HCT116 (cell line): ENCODE data around the gene ANKRD13D. TPM values are rescaled to one million over a fixed set of nuclear protein-coding genes. Genes with fewer than 3 reads are reported as not detected.
A peak's percentile ranks its signal among the peaks of the same experiment; 100 is the strongest.

Source experiments
- ATAC-seq: fragments of 200-7000 bp; cut with Tn5 transposase; 2 replicates; pipeline ENCODE4 v1.9.1; 2020; ENCODE audit warnings: mild to moderate bottlenecking, moderate library complexity
- BruUV-seq: library from RNA; stranded (reverse); fragments of 400-500 nt; replicated peaks from 2 replicates; lab custom pipeline; 2021; lab: Mats Ljungman, UMichigan
- CTCF ChIA-PET: fragments of 300-600 bp; sonication (Branson Sonifier 250); formaldehyde crosslinking; loops from one replicate; lab custom pipeline; 2021; ENCODE audit warnings: antibody characterized with exemption; lab: Charles Lee
- POLR2A ChIA-PET: fragments of 300-600, 350-600 bp; sonication (Branson Sonifier 250); formaldehyde crosslinking; loops from one replicate; lab custom pipeline; 2021; ENCODE audit warnings: antibody characterized with exemption; lab: Charles Lee
- RAD21 ChIA-PET, 2 experiments: fragments of 300-600 bp; sonication (Branson Sonifier 250); formaldehyde crosslinking; loops; one replicate each; lab custom pipeline; 2023; ENCODE audit warnings: low total read pairs in 2 of 2; ENCODE audit not compliant: uncharacterized antibody in 2 of 2, unreplicated experiment in 2 of 2, low non-redundant PET in 1 of 2; lab: Charles Lee
- DNase-seq: peaks from one replicate; pipeline ENCODE4 v3.0.0-alpha.2; 2010; ENCODE audit warnings: low read depth, low spot score
- H2AFZ ChIP-seq: fragments of 200-600 bp; shearing (Covaris generic), sonication (generic); 2 replicates; pipeline ENCODE4 v1.6.1; 2017; ENCODE audit warnings: low read depth, mixed run types, mixed read lengths, antibody characterized with exemption, low read length; ENCODE audit not compliant: poor library complexity, severe bottlenecking
- H3K27ac ChIP-seq: 2 replicates; pipeline ENCODE4 v1.5.1; 2012; ENCODE audit warnings: low read depth, low read length
- H3K27me3 ChIP-seq: fragments of 200-600 bp; sonication (generic); 2 replicates; pipeline ENCODE4 v1.6.1; 2016; ENCODE audit warnings: mixed run types, low read length, mixed read lengths; ENCODE audit not compliant: insufficient read depth
- H3K36me3 ChIP-seq, 2 experiments: fragments of 200-500 bp in 1 of 2; fragments of 200-600 bp in 1 of 2; sonication (Bioruptor generic) in 1 of 2; sonication (generic) in 1 of 2; 2 replicates each; pipeline versions ENCODE4 v1.5.1 to v1.6.1; 2014 to 2016; ENCODE audit warnings: low read length in 2 of 2, inconsistent platforms in 1 of 2, mixed read lengths in 1 of 2, mixed run types in 1 of 2; ENCODE audit not compliant: insufficient read depth in 2 of 2, control insufficient read depth in 1 of 2
- H3K4me1 ChIP-seq, 2 experiments: fragments of 200-600 bp in 1 of 2; sonication (generic) in 1 of 2; 2 replicates each; pipeline versions ENCODE4 v1.5.1 to v1.6.1; 2012 to 2017; ENCODE audit warnings: low read length in 2 of 2, inconsistent platforms in 1 of 2, mild to moderate bottlenecking in 1 of 2, mixed read lengths in 1 of 2, mixed run types in 1 of 2, moderate library complexity in 1 of 2; ENCODE audit not compliant: insufficient read depth in 2 of 2, control insufficient read depth in 1 of 2
- H3K4me2 ChIP-seq: fragments of 200-600 bp; sonication (generic); 2 replicates; pipeline ENCODE4 v1.6.1; 2017; ENCODE audit warnings: mixed run types, low read length, mixed read lengths
- H3K4me3 ChIP-seq, 2 experiments: fragments of 200-600 bp in 1 of 2; sonication (generic) in 1 of 2; replicated peaks in 1 of 2; 2 replicates each; pipeline ENCODE4 v1.5.1; 2011 to 2016; ENCODE audit warnings: low read length in 2 of 2, control low read depth in 1 of 2, low read depth in 1 of 2, mild to moderate bottlenecking in 1 of 2, mixed read lengths in 1 of 2, mixed run types in 1 of 2
- H3K79me2 ChIP-seq: fragments of 200-600 bp; sonication (generic); 2 replicates; pipeline ENCODE4 v1.6.1; 2017; ENCODE audit warnings: mild to moderate bottlenecking, mixed run types, low read length, moderate library complexity, mixed read lengths; ENCODE audit not compliant: insufficient read depth
- H3K9ac ChIP-seq: fragments of 200-600 bp; sonication (generic); 2 replicates; pipeline ENCODE4 v1.6.1; 2016; ENCODE audit warnings: low read length, mixed read lengths
- H3K9me2 ChIP-seq: fragments of 200-600 bp; sonication (generic), shearing (Covaris generic); 2 replicates; pipeline ENCODE4 v1.6.1; 2017; ENCODE audit warnings: mixed run types, mild to moderate bottlenecking, moderate library complexity; ENCODE audit not compliant: insufficient read depth
- H3K9me3 ChIP-seq, 2 experiments: fragments of 200-500 bp in 1 of 2; fragments of 200-600 bp in 1 of 2; sonication (Bioruptor generic) in 1 of 2; sonication (generic) in 1 of 2; 2 replicates each; pipeline ENCODE4 v1.6.1; 2014 to 2017; ENCODE audit warnings: low read length in 2 of 2, mixed read lengths in 2 of 2, inconsistent platforms in 1 of 2, low read depth in 1 of 2, mild to moderate bottlenecking in 1 of 2, mixed run types in 1 of 2, moderate library complexity in 1 of 2; ENCODE audit not compliant: control insufficient read depth in 1 of 2, insufficient read depth in 1 of 2
- H4K20me1 ChIP-seq: fragments of 200-600 bp; sonication (generic), shearing (Covaris generic); 2 replicates; pipeline ENCODE4 v1.6.1; 2017; ENCODE audit warnings: mixed run types, mild to moderate bottlenecking, moderate library complexity; ENCODE audit not compliant: insufficient read depth
- CBX3 ChIP-seq: IDR thresholded peaks from 2 replicates; pipeline ENCODE4 v1.6.1; 2012; ENCODE audit warnings: low read depth
- EGR1 ChIP-seq: IDR thresholded peaks from 2 replicates; pipeline ENCODE4 v1.6.1; 2012; ENCODE audit warnings: low read depth
- ELF1 ChIP-seq: IDR thresholded peaks from 2 replicates; pipeline ENCODE4 v1.6.1; 2012; ENCODE audit warnings: low read depth, borderline replicate concordance
- EZH2phosphoT487 ChIP-seq: fragments of 200-600 bp; IDR thresholded peaks from 2 replicates; pipeline ENCODE4 v1.6.1; 2018; ENCODE audit warnings: antibody characterized with exemption, borderline replicate concordance
- FOSL1 ChIP-seq: IDR thresholded peaks from 2 replicates; pipeline ENCODE4 v1.6.1; 2012; ENCODE audit warnings: low read depth
- JUND ChIP-seq: IDR thresholded peaks from 2 replicates; pipeline ENCODE4 v1.6.1; 2012
- MAX ChIP-seq: IDR thresholded peaks from 2 replicates; pipeline ENCODE4 v1.6.1; 2012
- POLR2A ChIP-seq: IDR thresholded peaks from 2 replicates; pipeline ENCODE4 v1.7.0; 2011; ENCODE audit warnings: borderline replicate concordance; ENCODE audit not compliant: insufficient read depth, insufficient read length; ENCODE audit errors: extremely low read depth
- SIN3A ChIP-seq: IDR thresholded peaks from 2 replicates; pipeline ENCODE4 v1.6.1; 2012; ENCODE audit warnings: low read depth
- SP1 ChIP-seq: IDR thresholded peaks from 2 replicates; pipeline ENCODE4 v1.6.1; 2012; ENCODE audit warnings: low read depth
- TCF7L2 ChIP-seq: IDR thresholded peaks from 2 replicates; pipeline ENCODE4 v1.7.0; 2011; ENCODE audit warnings: borderline replicate concordance, inconsistent platforms; ENCODE audit not compliant: insufficient read depth, insufficient read length; ENCODE audit errors: extremely low read depth
- YY1 ChIP-seq: IDR thresholded peaks from 2 replicates; pipeline ENCODE4 v1.6.1; 2011; ENCODE audit warnings: low read length, low read depth, moderate library complexity, mild to moderate bottlenecking; ENCODE audit not compliant: insufficient replicate concordance; ENCODE audit errors: extremely low read depth
- ZNF274 ChIP-seq: fragments of 200-500 bp; sonication (Bioruptor generic); IDR thresholded peaks from 2 replicates; pipeline ENCODE4 v1.6.1; 2014; ENCODE audit warnings: mild to moderate bottlenecking, low read depth, low read length, inconsistent platforms
- intact Hi-C: fragments of 100-400 bp; cut with micrococcal nuclease; formaldehyde crosslinking; loops from 2 replicates; pipeline ENCODE4 v1.10.0; 2022
- total RNA-seq: library from RNA; stranded (reverse); gene quantifications from one replicate; pipeline ENCODE4 v1.2.1, GENCODE V29; 2021; ENCODE audit not compliant: unreplicated experiment
- TF ChIP-seq, protein P1 (sequence below): IDR thresholded peaks from 2 replicates; pipeline ENCODE4 v1.6.1; 2011; ENCODE audit warnings: mild to moderate bottlenecking, low read length, moderate library complexity; ENCODE audit not compliant: insufficient replicate concordance; ENCODE audit errors: extremely low read depth

ANKRD13D gene
- total RNA-seq, 1 experiment from 2014 or later, result 61.1 TPM

GRCh38 chr11:67285541-67286498 is 3.3 kb upstream of the ANKRD13D start:
- intact Hi-C loops, result no loop called here
- Histone ChIP-seq H3K79me2 (peaks cover 13% of the 10 kb centered on the region; the same call in 1 of the 2 replicates), H3K9me2 (no peaks in the 10 kb centered on the region), H2AFZ (no peak overlapping the region), H3K9ac (no peak overlapping the region), H3K4me3 (no peak overlapping the region), H3K36me3 (peaks cover 17 to 37% of the 10 kb centered on the region in 2 experiments), H3K27ac (peak overlapping the region; percentile 100), H3K27me3 (no peaks in the 10 kb centered on the region), H3K9me3 (no peaks in the 10 kb centered on the region), H3K4me2 (no peak overlapping the region), H3K4me1 (peaks cover 13 to 28% of the 10 kb centered on the region in 2 experiments), H4K20me1 (no peaks in the 10 kb centered on the region)
- RAD21 ChIA-PET, result no interaction called here
- no peak for ATAC-seq
- POLR2A ChIA-PET, result no interaction called here
- CTCF ChIA-PET, result no interaction called here
- TSS peak; percentile 7 for BruUV-seq
- TF ChIP-seq SIN3A, result no peak
- TF ChIP-seq POLR2A, result no peak
- no peak for TF ChIP-seq JUND
- TF ChIP-seq EGR1, result no peak
- no peak for TF ChIP-seq YY1
- TF ChIP-seq CBX3, result no peak
- no peak for TF ChIP-seq TCF7L2
- no peak for TF ChIP-seq MAX
- no peak for TF ChIP-seq SP1
- TF ChIP-seq ELF1, result no peak
- TF ChIP-seq EZH2phosphoT487, result no peak
- no peak for TF ChIP-seq ZNF274
- TF ChIP-seq, protein P1, sequence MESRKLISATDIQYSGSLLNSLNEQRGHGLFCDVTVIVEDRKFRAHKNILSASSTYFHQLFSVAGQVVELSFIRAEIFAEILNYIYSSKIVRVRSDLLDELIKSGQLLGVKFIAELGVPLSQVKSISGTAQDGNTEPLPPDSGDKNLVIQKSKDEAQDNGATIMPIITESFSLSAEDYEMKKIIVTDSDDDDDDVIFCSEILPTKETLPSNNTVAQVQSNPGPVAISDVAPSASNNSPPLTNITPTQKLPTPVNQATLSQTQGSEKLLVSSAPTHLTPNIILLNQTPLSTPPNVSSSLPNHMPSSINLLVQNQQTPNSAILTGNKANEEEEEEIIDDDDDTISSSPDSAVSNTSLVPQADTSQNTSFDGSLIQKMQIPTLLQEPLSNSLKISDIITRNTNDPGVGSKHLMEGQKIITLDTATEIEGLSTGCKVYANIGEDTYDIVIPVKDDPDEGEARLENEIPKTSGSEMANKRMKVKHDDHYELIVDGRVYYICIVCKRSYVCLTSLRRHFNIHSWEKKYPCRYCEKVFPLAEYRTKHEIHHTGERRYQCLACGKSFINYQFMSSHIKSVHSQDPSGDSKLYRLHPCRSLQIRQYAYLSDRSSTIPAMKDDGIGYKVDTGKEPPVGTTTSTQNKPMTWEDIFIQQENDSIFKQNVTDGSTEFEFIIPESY, result no peak
- TF ChIP-seq FOSL1, result no peak
- DNase-seq, result no peak
